ENCODE data around the gene HESX1. TPM values are rescaled to one million over a fixed set of nuclear protein-coding genes. Genes with fewer than 3 reads are reported as not detected.

Gene HESX1
- total and polyA plus RNA-seq, 9 of the 15 experiments (the other 6 are each of a cell fraction or from before 2014, with no cell fraction given) = 0.16 to 1.2 (median 0.76) TPM

GRCh38 chr3:57227930-57228751 is 28.4 kb upstream of the HESX1 start:
- peak overlapping the region; percentile 78 for H3K4me2 ChIP-seq (ENCODE audit: insufficient read depth, low read length)
- ChIA-PET CTCF (ENCODE audit: low intra/inter-chr PET ratio) (no interaction called here), POLR2A (interaction anchor here (0.7 to 2.0 kb wide), 4 partner anchors 8 to 182 kb away, joined by 3 to 7 read pairs (median 3); no protein-coding TSS in a partner anchor)
- DNase-seq (ENCODE audit: extremely low read depth in 1 of 4, low spot score in 3 of 4) (peak; percentile 8 to 48 (median 13)), FAIRE-seq (peak; percentile 48), ATAC-seq (peak; percentile 76)
- H3K9ac ChIP-seq (ENCODE audit: insufficient read depth in 1 of 2, low read depth in 2 of 2, low read length in 2 of 2) = peak overlapping the region; percentile 61 to 86
- H2AFZ ChIP-seq (ENCODE audit: low read depth, low read length) = peak overlapping the region; percentile 82
- intact Hi-C loops (cut with micrococcal nuclease) (loop anchor here (2.0 kb wide), 1 partner anchor 57 kb away; no protein-coding TSS in a partner anchor), in situ Hi-C loops (cut with MboI) (no loop called here)
- no peaks in the 10 kb centered on the region for H3K36me3 ChIP-seq (ENCODE audit: control insufficient read depth, insufficient read depth, low read length)
- peaks cover 8% of the 10 kb centered on the region; the same call in 2 of the 3 replicates for H3K79me2 ChIP-seq (ENCODE audit: control insufficient read depth, insufficient read depth, low read length)
- peak overlapping the region; percentile 61 for H3K4me3 ChIP-seq
- H3K9me3 ChIP-seq (replicated peaks; ENCODE audit: control insufficient read depth, insufficient read depth, low read depth, low read length) = no peaks in the 10 kb centered on the region
- H3K9me1 ChIP-seq (ENCODE audit: control insufficient read depth, insufficient read depth, low read length) = no peaks in the 10 kb centered on the region
- peak overlapping the region; percentile 62; the same call in 2 of the 3 replicates for H3K27ac ChIP-seq (ENCODE audit: extremely low read depth, low read depth, low read length)
- H3K4me1 ChIP-seq (replicated peaks in 1 of 2; ENCODE audit: control insufficient read depth in 2 of 2, insufficient read depth in 2 of 2, low read length in 2 of 2) = peaks cover 16 to 23% of the 10 kb centered on the region in 2 experiments; a peak in 4 of 5 replicates
- no TSS peak for BruUV-seq (replicated peaks)
- no peaks in the 10 kb centered on the region for H3K27me3 ChIP-seq (ENCODE audit: control insufficient read depth in 2 of 2, insufficient read depth in 2 of 2, low read length in 2 of 2)
- peaks cover 11% of the 10 kb centered on the region; the same call in 1 of the 2 replicates for H4K20me1 ChIP-seq (replicated peaks; ENCODE audit: control insufficient read depth, insufficient read depth, low read length)
- under 1% methylated on average over 48 of the region's 70 CpGs for WGBS (ENCODE audit: insufficient coverage, low coverage, missing lambda C conversion rate)
- no peak for TF ChIP-seq ZBTB11 (CRISPR knock-in tag; IDR thresholded peaks at IDR 0.05)
- no peak for TF ChIP-seq TRIM25 (IDR thresholded peaks at IDR 0.05; ENCODE audit: borderline replicate concordance)
- TF ChIP-seq VEZF1 (CRISPR knock-in tag; IDR thresholded peaks at IDR 0.05) = peak; percentile 10; the same call in 1 of the 2 replicates
- TF ChIP-seq MBD1 (CRISPR knock-in tag; IDR thresholded peaks at IDR 0.05) = no peak
- no peak for TF ChIP-seq ZNF785 (CRISPR knock-in tag; IDR thresholded peaks at IDR 0.05)
- peak; percentile 7 for TF ChIP-seq RBBP5 (IDR thresholded peaks at IDR 0.05; ENCODE audit: borderline replicate concordance, insufficient read depth, low read length, poor library complexity, severe bottlenecking)
- peak; percentile 99 for TF ChIP-seq MYNN (IDR thresholded peaks at IDR 0.05)
- peak; percentile 88 for TF ChIP-seq MYNN (CRISPR knock-in tag; IDR thresholded peaks at IDR 0.05)
- no peak for TF ChIP-seq RUNX1 (IDR thresholded peaks at IDR 0.05; ENCODE audit: low read depth)
- no peak for TF ChIP-seq ARNT (IDR thresholded peaks at IDR 0.05)
- TF ChIP-seq HIVEP1 (CRISPR knock-in tag; IDR thresholded peaks at IDR 0.05) = no peak
